HCT116 (cell line): ENCODE measurements around the gene NIFK. TPM values are rescaled to one million over a fixed set of nuclear protein-coding genes. Genes with fewer than 3 reads are reported as not detected.

ENCODE experiments used
- ATAC-seq: fragments of 200-7000 bp; cut with Tn5 transposase; 2 replicates; pipeline ENCODE4 v1.9.1; 2020; ENCODE audit warnings: mild to moderate bottlenecking, moderate library complexity
- BruUV-seq: library from RNA; stranded (reverse); fragments of 400-500 nt; replicated peaks from 2 replicates; lab custom pipeline; 2021; lab: Mats Ljungman, UMichigan
- CTCF ChIA-PET: fragments of 300-600 bp; sonication (Branson Sonifier 250); formaldehyde crosslinking; loops from one replicate; lab custom pipeline; 2021; ENCODE audit warnings: antibody characterized with exemption; lab: Charles Lee
- POLR2A ChIA-PET: fragments of 300-600, 350-600 bp; sonication (Branson Sonifier 250); formaldehyde crosslinking; loops from one replicate; lab custom pipeline; 2021; ENCODE audit warnings: antibody characterized with exemption; lab: Charles Lee
- RAD21 ChIA-PET, 2 experiments: fragments of 300-600 bp; sonication (Branson Sonifier 250); formaldehyde crosslinking; loops; one replicate each; lab custom pipeline; 2023; ENCODE audit warnings: low total read pairs in 2 of 2; ENCODE audit not compliant: uncharacterized antibody in 2 of 2, unreplicated experiment in 2 of 2, low non-redundant PET in 1 of 2; lab: Charles Lee
- DNase-seq: peaks from one replicate; pipeline ENCODE4 v3.0.0-alpha.2; 2010; ENCODE audit warnings: low read depth, low spot score
- H2AFZ ChIP-seq: fragments of 200-600 bp; shearing (Covaris generic), sonication (generic); 2 replicates; pipeline ENCODE4 v1.6.1; 2017; ENCODE audit warnings: low read depth, mixed run types, mixed read lengths, antibody characterized with exemption, low read length; ENCODE audit not compliant: poor library complexity, severe bottlenecking
- H3K27ac ChIP-seq: 2 replicates; pipeline ENCODE4 v1.5.1; 2012; ENCODE audit warnings: low read depth, low read length
- H3K27me3 ChIP-seq: fragments of 200-600 bp; sonication (generic); 2 replicates; pipeline ENCODE4 v1.6.1; 2016; ENCODE audit warnings: mixed run types, low read length, mixed read lengths; ENCODE audit not compliant: insufficient read depth
- H3K36me3 ChIP-seq, 2 experiments: fragments of 200-500 bp in 1 of 2; fragments of 200-600 bp in 1 of 2; sonication (Bioruptor generic) in 1 of 2; sonication (generic) in 1 of 2; 2 replicates each; pipeline versions ENCODE4 v1.5.1 to v1.6.1; 2014 to 2016; ENCODE audit warnings: low read length in 2 of 2, inconsistent platforms in 1 of 2, mixed read lengths in 1 of 2, mixed run types in 1 of 2; ENCODE audit not compliant: insufficient read depth in 2 of 2, control insufficient read depth in 1 of 2
- H3K4me1 ChIP-seq, 2 experiments: fragments of 200-600 bp in 1 of 2; sonication (generic) in 1 of 2; 2 replicates each; pipeline versions ENCODE4 v1.5.1 to v1.6.1; 2012 to 2017; ENCODE audit warnings: low read length in 2 of 2, inconsistent platforms in 1 of 2, mild to moderate bottlenecking in 1 of 2, mixed read lengths in 1 of 2, mixed run types in 1 of 2, moderate library complexity in 1 of 2; ENCODE audit not compliant: insufficient read depth in 2 of 2, control insufficient read depth in 1 of 2
- H3K4me2 ChIP-seq: fragments of 200-600 bp; sonication (generic); 2 replicates; pipeline ENCODE4 v1.6.1; 2017; ENCODE audit warnings: mixed run types, low read length, mixed read lengths
- H3K4me3 ChIP-seq, 2 experiments: fragments of 200-600 bp in 1 of 2; sonication (generic) in 1 of 2; replicated peaks in 1 of 2; 2 replicates each; pipeline ENCODE4 v1.5.1; 2011 to 2016; ENCODE audit warnings: low read length in 2 of 2, control low read depth in 1 of 2, low read depth in 1 of 2, mild to moderate bottlenecking in 1 of 2, mixed read lengths in 1 of 2, mixed run types in 1 of 2
- H3K79me2 ChIP-seq: fragments of 200-600 bp; sonication (generic); 2 replicates; pipeline ENCODE4 v1.6.1; 2017; ENCODE audit warnings: mild to moderate bottlenecking, mixed run types, low read length, moderate library complexity, mixed read lengths; ENCODE audit not compliant: insufficient read depth
- H3K9ac ChIP-seq: fragments of 200-600 bp; sonication (generic); 2 replicates; pipeline ENCODE4 v1.6.1; 2016; ENCODE audit warnings: low read length, mixed read lengths
- H3K9me2 ChIP-seq: fragments of 200-600 bp; sonication (generic), shearing (Covaris generic); 2 replicates; pipeline ENCODE4 v1.6.1; 2017; ENCODE audit warnings: mixed run types, mild to moderate bottlenecking, moderate library complexity; ENCODE audit not compliant: insufficient read depth
- H3K9me3 ChIP-seq, 2 experiments: fragments of 200-500 bp in 1 of 2; fragments of 200-600 bp in 1 of 2; sonication (Bioruptor generic) in 1 of 2; sonication (generic) in 1 of 2; 2 replicates each; pipeline ENCODE4 v1.6.1; 2014 to 2017; ENCODE audit warnings: low read length in 2 of 2, mixed read lengths in 2 of 2, inconsistent platforms in 1 of 2, low read depth in 1 of 2, mild to moderate bottlenecking in 1 of 2, mixed run types in 1 of 2, moderate library complexity in 1 of 2; ENCODE audit not compliant: control insufficient read depth in 1 of 2, insufficient read depth in 1 of 2
- H4K20me1 ChIP-seq: fragments of 200-600 bp; sonication (generic), shearing (Covaris generic); 2 replicates; pipeline ENCODE4 v1.6.1; 2017; ENCODE audit warnings: mixed run types, mild to moderate bottlenecking, moderate library complexity; ENCODE audit not compliant: insufficient read depth
- CBX3 ChIP-seq: IDR thresholded peaks from 2 replicates; pipeline ENCODE4 v1.6.1; 2012; ENCODE audit warnings: low read depth
- CEBPB ChIP-seq: IDR thresholded peaks from 2 replicates; pipeline ENCODE4 v1.6.1; 2012; ENCODE audit warnings: low read depth
- ELF1 ChIP-seq: IDR thresholded peaks from 2 replicates; pipeline ENCODE4 v1.6.1; 2012; ENCODE audit warnings: low read depth, borderline replicate concordance
- EZH2phosphoT487 ChIP-seq: fragments of 200-600 bp; IDR thresholded peaks from 2 replicates; pipeline ENCODE4 v1.6.1; 2018; ENCODE audit warnings: antibody characterized with exemption, borderline replicate concordance
- POLR2AphosphoS5 ChIP-seq: IDR thresholded peaks from 2 replicates; pipeline ENCODE4 v1.6.1; 2011; ENCODE audit warnings: mild to moderate bottlenecking, low read depth, low read length, moderate library complexity
- RAD21 ChIP-seq: IDR thresholded peaks from 2 replicates; pipeline ENCODE4 v1.6.1; 2012; ENCODE audit warnings: low read depth, mild to moderate bottlenecking
- SIN3A ChIP-seq: IDR thresholded peaks from 2 replicates; pipeline ENCODE4 v1.6.1; 2012; ENCODE audit warnings: low read depth
- ZFX ChIP-seq: fragments of 450-650 bp; IDR thresholded peaks from 2 replicates; pipeline ENCODE4 v1.6.1; 2017
- intact Hi-C: fragments of 100-400 bp; cut with micrococcal nuclease; formaldehyde crosslinking; loops from 2 replicates; pipeline ENCODE4 v1.10.0; 2022
- total RNA-seq: library from RNA; stranded (reverse); gene quantifications from one replicate; pipeline ENCODE4 v1.2.1, GENCODE V29; 2021; ENCODE audit not compliant: unreplicated experiment
- TF ChIP-seq, protein P1 (sequence below): IDR thresholded peaks from 2 replicates; pipeline ENCODE4 v1.6.1; 2012; ENCODE audit warnings: low read depth
- TF ChIP-seq, protein P2 (sequence below), 3 experiments: fragments of 200-600 bp in 1 of 3; sonication (generic) in 1 of 3; IDR thresholded peaks in 2 of 3; conservative IDR thresholded peaks in 1 of 3; 2 replicates each; pipeline ENCODE4 v1.5.1; 2012 to 2017; ENCODE audit warnings: low read depth in 2 of 3, low read length in 2 of 3, antibody characterized with exemption in 1 of 3, borderline replicate concordance in 1 of 3, control low read depth in 1 of 3, mild to moderate bottlenecking in 1 of 3, mixed read lengths in 1 of 3, mixed run types in 1 of 3, moderate library complexity in 1 of 3; ENCODE audit not compliant: insufficient read depth in 1 of 3

Gene NIFK
- total RNA-seq, 1 experiment from 2014 or later: 93.2 TPM

DNA sequence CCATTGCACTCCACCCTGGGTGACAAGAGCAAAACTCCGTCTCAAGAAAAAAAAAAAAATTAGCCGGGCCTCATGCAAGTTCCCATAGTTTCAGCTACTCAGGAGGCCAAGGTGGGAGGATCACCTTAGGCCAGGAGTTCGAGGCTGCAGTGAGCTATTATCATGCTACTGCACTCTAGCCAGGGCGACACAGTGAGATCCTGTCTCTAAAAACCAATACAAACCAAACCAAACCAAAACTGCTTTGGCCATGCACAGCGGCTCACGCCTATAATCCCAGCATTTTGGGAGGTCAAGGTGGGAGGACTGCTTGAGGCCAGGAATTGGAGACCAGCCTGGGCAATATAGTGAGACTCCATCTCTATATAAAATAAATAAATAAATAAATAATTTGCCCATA lies 19.1 kb downstream of the NIFK start:
- no peak for ATAC-seq
- ChIA-PET RAD21 (interaction anchor here in 1 of 2 experiments (0.5 kb wide), 1 partner anchor 38 kb away, joined by 5 read pairs; no protein-coding TSS in a partner anchor), POLR2A (no interaction called here), CTCF (interaction anchor here (1.8 kb wide), 1 partner anchor 315 kb away, joined by 9 read pairs; no protein-coding TSS in a partner anchor)
- no peak overlapping the region for H3K9ac ChIP-seq
- H3K4me1 ChIP-seq: peaks cover 0 to 7% of the 10 kb centered on the region in 2 experiments; a peak in 1 of 4 replicates
- no peaks in the 10 kb centered on the region for H3K9me2 ChIP-seq
- no peaks in the 10 kb centered on the region for H3K27me3 ChIP-seq
- no peak overlapping the region for H3K4me3 ChIP-seq
- no peaks in the 10 kb centered on the region for H4K20me1 ChIP-seq
- intact Hi-C loops: loop anchor here (10.0 kb wide), 1 partner anchor 633 kb away; no protein-coding TSS in a partner anchor
- no peak overlapping the region for H3K4me2 ChIP-seq
- H3K79me2 ChIP-seq: no peaks in the 10 kb centered on the region
- H3K36me3 ChIP-seq: no peaks in the 10 kb centered on the region
- H3K27ac ChIP-seq: no peak overlapping the region
- no peak for TF ChIP-seq SIN3A
- TF ChIP-seq, protein P1, sequence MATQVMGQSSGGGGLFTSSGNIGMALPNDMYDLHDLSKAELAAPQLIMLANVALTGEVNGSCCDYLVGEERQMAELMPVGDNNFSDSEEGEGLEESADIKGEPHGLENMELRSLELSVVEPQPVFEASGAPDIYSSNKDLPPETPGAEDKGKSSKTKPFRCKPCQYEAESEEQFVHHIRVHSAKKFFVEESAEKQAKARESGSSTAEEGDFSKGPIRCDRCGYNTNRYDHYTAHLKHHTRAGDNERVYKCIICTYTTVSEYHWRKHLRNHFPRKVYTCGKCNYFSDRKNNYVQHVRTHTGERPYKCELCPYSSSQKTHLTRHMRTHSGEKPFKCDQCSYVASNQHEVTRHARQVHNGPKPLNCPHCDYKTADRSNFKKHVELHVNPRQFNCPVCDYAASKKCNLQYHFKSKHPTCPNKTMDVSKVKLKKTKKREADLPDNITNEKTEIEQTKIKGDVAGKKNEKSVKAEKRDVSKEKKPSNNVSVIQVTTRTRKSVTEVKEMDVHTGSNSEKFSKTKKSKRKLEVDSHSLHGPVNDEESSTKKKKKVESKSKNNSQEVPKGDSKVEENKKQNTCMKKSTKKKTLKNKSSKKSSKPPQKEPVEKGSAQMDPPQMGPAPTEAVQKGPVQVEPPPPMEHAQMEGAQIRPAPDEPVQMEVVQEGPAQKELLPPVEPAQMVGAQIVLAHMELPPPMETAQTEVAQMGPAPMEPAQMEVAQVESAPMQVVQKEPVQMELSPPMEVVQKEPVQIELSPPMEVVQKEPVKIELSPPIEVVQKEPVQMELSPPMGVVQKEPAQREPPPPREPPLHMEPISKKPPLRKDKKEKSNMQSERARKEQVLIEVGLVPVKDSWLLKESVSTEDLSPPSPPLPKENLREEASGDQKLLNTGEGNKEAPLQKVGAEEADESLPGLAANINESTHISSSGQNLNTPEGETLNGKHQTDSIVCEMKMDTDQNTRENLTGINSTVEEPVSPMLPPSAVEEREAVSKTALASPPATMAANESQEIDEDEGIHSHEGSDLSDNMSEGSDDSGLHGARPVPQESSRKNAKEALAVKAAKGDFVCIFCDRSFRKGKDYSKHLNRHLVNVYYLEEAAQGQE: no peak
- TF ChIP-seq RAD21: no peak
- TF ChIP-seq CBX3: no peak
- no peak for TF ChIP-seq ELF1
- TF ChIP-seq, protein P2, sequence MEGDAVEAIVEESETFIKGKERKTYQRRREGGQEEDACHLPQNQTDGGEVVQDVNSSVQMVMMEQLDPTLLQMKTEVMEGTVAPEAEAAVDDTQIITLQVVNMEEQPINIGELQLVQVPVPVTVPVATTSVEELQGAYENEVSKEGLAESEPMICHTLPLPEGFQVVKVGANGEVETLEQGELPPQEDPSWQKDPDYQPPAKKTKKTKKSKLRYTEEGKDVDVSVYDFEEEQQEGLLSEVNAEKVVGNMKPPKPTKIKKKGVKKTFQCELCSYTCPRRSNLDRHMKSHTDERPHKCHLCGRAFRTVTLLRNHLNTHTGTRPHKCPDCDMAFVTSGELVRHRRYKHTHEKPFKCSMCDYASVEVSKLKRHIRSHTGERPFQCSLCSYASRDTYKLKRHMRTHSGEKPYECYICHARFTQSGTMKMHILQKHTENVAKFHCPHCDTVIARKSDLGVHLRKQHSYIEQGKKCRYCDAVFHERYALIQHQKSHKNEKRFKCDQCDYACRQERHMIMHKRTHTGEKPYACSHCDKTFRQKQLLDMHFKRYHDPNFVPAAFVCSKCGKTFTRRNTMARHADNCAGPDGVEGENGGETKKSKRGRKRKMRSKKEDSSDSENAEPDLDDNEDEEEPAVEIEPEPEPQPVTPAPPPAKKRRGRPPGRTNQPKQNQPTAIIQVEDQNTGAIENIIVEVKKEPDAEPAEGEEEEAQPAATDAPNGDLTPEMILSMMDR (IDR thresholded peaks at IDR 0.05 in 2 of 3, conservative IDR thresholded peaks at IDR 0.05 in 1 of 3; ENCODE audit: borderline replicate concordance in 1 of 3, insufficient read depth in 1 of 3, low read depth in 2 of 3, low read length in 2 of 3): no peak
- TF ChIP-seq CEBPB: no peak
- no peak for TF ChIP-seq EZH2phosphoT487
- no peak for TF ChIP-seq POLR2AphosphoS5
- TF ChIP-seq ZFX: no peak
- no peak for DNase-seq
- H3K9me3 ChIP-seq: no peaks in the 10 kb centered on the region
- no peak overlapping the region for H2AFZ ChIP-seq
- no TSS peak for BruUV-seq
